Measurements from ENCODE around the gene AADAC. TPM values are rescaled to one million over a fixed set of nuclear protein-coding genes. Genes with fewer than 3 reads are reported as not detected.

AADAC gene, protein sequence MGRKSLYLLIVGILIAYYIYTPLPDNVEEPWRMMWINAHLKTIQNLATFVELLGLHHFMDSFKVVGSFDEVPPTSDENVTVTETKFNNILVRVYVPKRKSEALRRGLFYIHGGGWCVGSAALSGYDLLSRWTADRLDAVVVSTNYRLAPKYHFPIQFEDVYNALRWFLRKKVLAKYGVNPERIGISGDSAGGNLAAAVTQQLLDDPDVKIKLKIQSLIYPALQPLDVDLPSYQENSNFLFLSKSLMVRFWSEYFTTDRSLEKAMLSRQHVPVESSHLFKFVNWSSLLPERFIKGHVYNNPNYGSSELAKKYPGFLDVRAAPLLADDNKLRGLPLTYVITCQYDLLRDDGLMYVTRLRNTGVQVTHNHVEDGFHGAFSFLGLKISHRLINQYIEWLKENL
- total RNA-seq: 0.33 TPM in 1 of 2 replicates, not detected in the other

DNA sequence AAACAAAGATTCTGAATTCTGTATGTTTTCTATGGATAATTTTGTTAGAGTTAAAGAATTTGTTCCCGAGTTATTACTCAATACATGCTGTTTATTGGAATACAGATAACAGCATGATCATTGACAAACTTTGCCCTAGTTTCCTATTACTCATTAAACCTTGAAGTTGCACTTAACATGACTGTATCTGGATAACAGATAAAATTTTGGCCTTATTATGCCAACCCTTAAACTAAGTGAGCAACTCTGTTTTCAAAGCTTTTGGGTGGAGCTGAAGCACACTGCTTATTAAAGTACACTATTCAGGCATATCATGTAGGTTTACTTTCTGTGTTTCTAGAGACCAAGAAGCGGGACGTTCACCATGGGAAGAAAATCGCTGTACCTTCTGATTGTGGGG, at the start of gene AADAC:
Gene AADAC, plus strand, starts transcription at position 318 of the 400 bp plus-strand sequence. Its CDS starts 47 bp downstream, at position 365.

GRCh38 chr3:151873398-151873797, 59.5 kb downstream of the AADAC start, which contains the start of gene SUCNR1:
SUCNR1 (plus strand) TSS chr3:151873643; CDS start chr3:151879893, 6,250 bp downstream.

Other genes starting within 250 kb of the AADAC start
- gene AADACL2, start 80.2 kb upstream of the AADAC start, total RNA-seq: not detected in 2 replicates
- gene SUCNR1, start 59.5 kb downstream of the AADAC start, total RNA-seq: under 0.01 TPM in 1 of 2 replicates, not detected in the other

All from smooth muscle cell of trachea (primary cell).